ENCODE data around the gene SEMA6D.
"Not testable (repeated sequence)": the region's sequence is repeated elsewhere in the genome, so short reads cannot be mapped to it uniquely, and the experiment has no call there.

The SEMA6D gene

DNA sequence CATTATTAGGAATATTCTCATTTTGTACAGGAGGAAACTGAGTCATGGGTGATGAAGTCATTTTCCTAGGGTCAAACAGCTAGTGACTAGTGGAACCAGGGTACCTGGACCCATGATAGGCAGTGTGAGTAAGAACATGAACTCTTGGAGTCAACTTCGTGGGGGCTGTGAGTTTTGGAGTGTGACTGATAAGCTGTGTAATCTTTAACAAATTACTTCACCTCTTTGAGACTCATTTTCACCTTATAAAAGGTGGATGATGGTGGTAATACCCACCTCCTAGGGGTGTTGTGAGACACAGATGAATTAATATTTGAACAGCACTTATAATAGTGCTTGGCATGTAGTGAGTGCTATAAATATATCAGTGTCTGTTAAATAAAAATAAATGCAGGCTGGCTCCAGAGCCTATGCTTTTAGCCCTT, 9.1 kb downstream of the SEMA6D start:
- H3K4me3 ChIP-seq (ENCODE audit: low read length) = no peak overlapping the region
- no peak for TF ChIP-seq ZNF274 (IDR thresholded peaks at IDR 0.05; ENCODE audit: low read depth, low read length)

DNA sequence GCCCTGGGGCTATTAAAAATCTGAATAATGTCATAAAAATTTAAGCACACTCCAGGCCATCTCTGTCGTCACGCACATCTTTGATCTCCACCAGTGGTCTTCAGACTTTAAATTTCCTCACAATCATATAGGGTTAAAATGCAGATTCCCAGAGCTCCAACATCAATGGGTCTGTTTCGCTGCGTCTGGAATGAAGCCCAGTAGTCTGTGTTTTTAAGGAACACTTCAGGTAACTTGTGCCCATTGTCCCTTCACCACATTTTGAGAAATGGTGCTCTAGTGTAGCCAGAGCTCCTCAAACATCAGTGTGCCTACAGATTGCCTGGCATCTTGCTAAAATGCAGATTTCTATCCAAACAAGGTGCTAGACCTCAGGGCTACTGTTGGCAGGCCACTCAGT, 9.8 kb downstream of the SEMA6D start:
- no peak for TF ChIP-seq ZNF274 (IDR thresholded peaks at IDR 0.05; ENCODE audit: low read depth, low read length)
- no peak overlapping the region for H3K4me3 ChIP-seq (ENCODE audit: low read length)

DNA sequence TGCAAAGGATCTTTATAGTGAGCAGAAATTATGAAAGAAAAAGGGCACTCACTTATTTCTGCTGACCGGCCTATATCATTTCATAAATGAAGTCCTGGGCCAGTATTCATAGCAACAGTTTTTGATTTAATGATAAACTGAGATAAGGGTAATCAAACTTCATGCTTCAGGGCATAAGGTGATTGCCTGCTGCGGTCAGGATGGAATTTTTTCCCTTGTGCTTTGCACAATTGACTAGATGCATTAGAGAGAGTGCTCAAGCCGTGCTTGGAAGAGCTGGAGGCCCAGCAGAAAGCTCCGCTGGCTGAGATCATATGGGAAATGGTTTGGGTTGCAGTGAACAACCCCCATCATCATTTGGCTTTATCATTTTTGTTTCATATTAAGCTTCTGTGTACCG, 10.4 kb downstream of the SEMA6D start:
- no peak overlapping the region for H3K4me3 ChIP-seq (ENCODE audit: low read length)
- no peak for TF ChIP-seq ZNF274 (IDR thresholded peaks at IDR 0.05; ENCODE audit: low read depth, low read length)

DNA sequence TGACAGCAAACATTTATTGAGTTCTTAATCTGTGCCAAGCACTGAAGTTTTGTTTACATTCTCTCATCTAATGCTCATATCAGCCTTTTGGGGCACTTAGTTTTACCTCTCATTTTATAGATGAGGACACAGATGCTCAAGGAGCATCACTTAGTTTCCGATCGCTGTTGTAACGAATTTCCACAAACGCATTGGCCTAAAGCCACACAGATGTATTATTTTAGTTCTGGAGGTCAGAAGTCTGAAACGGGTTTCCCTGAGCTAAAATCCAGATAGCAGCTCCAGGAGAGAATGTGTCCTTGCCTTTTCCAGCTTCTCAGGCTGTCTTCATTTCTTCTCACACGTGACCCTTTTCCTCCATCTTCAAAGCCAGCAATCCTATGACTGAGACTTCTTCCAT, 11.1 kb downstream of the SEMA6D start:
- no peak overlapping the region for H3K4me3 ChIP-seq (ENCODE audit: low read length)
- no peak for TF ChIP-seq ZNF274 (IDR thresholded peaks at IDR 0.05; ENCODE audit: low read depth, low read length)

DNA sequence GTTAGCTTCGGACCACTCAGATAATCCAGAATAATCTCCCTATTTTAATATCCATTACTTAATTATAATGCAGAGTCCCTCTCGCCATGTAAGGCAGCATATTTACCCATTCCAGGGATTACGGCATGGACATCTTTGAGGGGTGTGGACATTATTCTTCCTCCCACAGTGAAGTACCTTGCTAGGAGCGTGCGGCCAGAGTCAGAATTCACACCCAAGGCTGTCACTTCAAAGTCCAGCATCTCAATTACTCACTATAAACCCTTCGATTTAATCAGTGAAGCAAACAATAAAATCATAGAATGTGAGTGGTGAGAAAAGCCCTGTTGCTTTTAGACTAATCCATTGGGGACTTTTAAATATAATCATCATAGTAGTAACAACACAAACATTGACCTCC, 11.6 kb downstream of the SEMA6D start:
- H3K4me3 ChIP-seq (ENCODE audit: low read length) = no peak overlapping the region
- no peak for TF ChIP-seq ZNF274 (IDR thresholded peaks at IDR 0.05; ENCODE audit: low read depth, low read length)

DNA sequence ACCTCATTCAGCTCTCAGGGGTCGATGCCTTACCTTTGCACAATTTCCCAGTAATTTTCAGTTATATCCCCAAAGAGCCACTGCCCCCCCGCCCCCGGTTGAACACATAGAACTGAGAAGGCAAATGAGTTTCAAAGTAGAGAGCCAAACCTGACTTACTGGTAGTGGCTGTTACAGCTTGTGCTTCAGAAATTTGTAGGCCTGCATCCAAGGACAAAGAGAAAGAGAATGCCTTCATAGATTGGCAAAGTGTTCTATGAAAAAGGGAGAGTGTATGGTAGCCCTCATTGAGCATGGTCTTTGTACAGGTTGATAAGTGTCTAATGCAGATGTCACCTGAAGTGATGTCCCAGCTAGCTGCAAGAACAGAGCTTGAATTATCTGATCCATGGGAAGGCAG, 13.9 kb downstream of the SEMA6D start:
- H3K4me3 ChIP-seq (ENCODE audit: low read length) = no peak overlapping the region
- no peak for TF ChIP-seq ZNF274 (IDR thresholded peaks at IDR 0.05; ENCODE audit: low read depth, low read length)

DNA sequence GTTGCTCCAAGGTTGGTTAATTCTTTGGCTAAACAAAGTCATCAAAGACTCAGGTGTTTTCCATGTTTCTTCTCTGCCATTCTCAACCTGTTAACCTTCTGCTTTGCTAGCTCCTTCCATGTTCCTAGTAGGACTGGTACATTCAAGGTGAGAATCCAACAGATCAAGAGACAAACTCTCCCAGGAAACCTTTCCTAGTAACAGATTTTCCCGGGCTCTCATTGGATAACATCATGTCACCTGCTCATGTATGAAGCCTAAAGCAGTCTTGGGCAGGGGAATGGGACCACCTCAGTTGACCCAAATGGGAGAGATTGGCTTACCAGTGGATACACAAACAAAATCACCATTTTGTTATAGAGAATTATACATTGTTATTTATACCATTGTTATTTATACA, 14.9 kb downstream of the SEMA6D start:
- no peak for TF ChIP-seq ZNF274 (IDR thresholded peaks at IDR 0.05; ENCODE audit: low read depth, low read length)
- no peak overlapping the region for H3K4me3 ChIP-seq (ENCODE audit: low read length)

DNA sequence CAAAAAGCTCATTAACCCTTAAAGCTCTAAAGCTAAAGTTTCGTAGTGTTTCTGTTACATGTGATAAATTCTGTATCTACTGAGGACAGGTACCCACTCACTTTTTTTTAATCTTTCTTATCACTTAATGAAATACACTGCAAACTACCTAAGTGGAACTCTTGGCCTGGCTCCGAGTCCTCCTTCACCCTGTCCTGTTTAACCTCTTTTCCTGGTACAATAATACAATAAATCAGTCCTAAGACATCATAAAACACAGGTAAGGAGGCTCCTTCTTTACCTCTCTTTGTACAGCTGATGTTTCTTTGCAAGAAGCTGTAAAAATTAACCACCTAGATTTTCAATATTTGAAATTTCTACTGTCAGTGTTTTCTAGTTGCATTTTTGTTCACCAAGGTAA, 15.8 kb downstream of the SEMA6D start:
- no peak for TF ChIP-seq ZNF274 (IDR thresholded peaks at IDR 0.05; ENCODE audit: low read depth, low read length)
- H3K4me3 ChIP-seq (ENCODE audit: low read length) = no peak overlapping the region

DNA sequence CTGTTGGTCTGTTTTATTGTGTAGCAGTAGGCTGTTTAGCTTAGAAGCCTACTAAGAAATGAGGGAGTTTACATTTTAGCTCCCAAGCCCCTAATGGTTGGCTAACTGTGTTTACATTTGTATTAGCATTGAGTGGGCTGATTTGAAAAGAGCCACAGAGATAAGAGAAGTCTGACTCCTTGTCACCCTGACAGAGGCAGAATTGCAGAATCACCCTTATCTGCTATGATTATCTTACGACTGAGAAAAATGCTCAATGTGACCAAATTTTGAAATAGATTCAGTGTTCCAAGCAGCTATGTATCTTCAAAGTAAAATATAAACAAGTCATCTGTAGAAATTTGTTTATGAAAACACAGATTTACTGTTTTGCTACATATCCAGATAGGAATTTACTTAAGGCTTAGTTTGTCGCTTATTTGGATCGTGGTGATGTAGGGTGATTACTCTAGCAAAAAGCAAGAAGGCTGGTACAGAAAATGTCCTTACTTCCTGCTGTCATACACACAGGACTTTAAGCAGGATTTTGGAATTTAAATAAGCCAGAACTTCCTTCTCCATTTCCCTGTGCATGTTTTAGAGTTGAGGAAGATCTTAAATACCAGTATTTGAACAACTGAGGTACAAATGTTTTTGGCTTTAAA, 19.0 kb downstream of the SEMA6D start:
- no peak overlapping the region for H3K4me3 ChIP-seq (ENCODE audit: low read length)
- no peak for TF ChIP-seq ZNF274 (IDR thresholded peaks at IDR 0.05; ENCODE audit: low read depth, low read length)

DNA sequence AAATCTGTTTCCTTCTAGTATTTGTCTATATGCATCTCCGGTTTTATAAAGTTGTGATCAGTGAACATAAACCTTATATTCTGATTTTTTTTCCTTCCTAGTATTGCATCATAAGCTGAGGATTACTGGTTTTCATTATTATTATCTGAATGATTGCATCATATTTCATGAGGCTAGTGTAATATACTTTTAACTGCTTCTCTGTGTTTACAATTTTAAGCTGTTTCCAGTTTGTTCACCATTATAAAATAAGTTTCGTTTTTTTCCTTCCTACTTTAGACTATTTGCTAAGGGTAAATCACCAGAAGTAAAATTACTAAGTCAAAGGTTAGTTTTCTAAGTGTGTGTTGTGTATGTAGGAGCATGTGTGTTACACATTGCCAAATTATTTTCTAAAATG, 20.2 kb downstream of the SEMA6D start:
- H3K4me3 ChIP-seq (ENCODE audit: low read length) = no peak overlapping the region

DNA sequence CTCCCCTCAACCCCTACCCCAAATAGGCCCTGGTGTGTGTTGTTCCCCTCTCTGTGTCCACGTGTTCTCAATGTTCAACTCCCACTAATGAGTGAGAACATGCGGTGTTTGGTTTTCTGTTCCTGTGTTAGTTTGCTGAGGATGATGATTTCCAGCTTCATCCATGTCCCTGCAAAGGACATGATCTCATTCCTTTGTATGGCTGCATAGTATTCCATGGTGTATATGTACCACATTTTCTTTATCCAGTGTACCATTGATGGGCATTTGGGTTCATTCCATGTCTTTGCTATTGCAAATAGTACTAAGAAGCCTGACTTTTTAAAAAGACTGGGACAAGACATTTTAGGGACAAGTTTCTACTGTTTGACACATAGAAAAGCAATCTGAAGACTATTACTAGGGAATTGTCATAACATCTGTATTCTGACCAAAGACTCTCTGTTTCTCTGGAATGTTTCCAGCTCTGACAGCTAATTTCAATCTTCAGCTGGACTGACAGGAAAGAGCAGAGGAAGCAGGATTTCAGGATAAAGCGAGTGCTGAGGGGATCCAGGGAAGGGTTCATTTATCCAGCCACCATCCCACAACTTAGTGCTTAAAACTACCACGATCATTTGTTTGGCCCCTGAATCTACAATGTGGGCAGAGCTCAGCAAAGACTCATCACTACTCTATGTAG, 21.0 kb downstream of the SEMA6D start:
- H3K4me3 ChIP-seq (ENCODE audit: low read length) = not testable (repeated sequence)

More for the DNA sequence above, 20.2 kb downstream of the SEMA6D start:
- TF ChIP-seq ZNF274 (IDR thresholded peaks at IDR 0.05; ENCODE audit: low read depth, low read length) = no peak

DNA sequence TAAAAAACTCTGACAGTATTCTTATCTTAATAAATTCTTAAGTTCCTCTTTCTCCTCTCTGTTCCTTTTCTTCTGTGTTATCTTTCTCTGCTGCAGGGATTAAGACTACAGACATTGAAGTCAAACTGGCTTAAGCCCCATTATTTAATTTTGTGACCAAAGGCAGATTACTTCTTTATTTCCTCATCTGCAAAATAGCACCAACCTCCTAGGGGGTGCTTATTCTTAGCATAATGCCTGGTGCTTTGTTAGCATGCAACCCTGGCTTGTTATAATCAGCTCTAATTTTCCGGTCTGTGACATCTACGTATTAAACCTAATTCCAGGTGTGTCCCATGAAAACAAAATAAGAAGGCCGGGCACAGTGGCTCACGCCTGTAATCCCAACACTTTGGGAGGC, 23.8 kb downstream of the SEMA6D start:
- H3K4me3 ChIP-seq (ENCODE audit: low read length) = no peak overlapping the region
- no peak for TF ChIP-seq ZNF274 (IDR thresholded peaks at IDR 0.05; ENCODE audit: low read depth, low read length)

DNA sequence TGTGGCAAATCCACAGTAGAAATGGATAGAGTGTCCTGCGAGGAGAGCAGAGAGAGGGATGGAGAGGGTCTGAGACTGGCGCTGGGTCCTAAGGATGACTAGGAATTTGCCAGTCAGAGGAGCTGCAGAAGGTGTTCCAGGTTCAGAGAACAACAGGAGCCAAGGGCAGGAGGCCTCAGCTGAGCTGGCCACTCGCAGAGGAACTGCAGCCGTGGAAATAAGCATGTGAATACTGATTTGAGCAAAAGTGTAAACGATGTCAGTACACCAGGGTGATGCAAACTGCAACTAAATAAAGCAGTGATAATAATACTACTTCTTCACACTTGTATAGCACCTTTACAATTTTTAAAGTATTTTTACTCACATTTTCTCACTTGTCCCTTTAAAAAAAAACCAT, 24.6 kb downstream of the SEMA6D start:
- H3K4me3 ChIP-seq (ENCODE audit: low read length) = no peak overlapping the region
- TF ChIP-seq ZNF274 (IDR thresholded peaks at IDR 0.05; ENCODE audit: low read depth, low read length) = no peak

DNA sequence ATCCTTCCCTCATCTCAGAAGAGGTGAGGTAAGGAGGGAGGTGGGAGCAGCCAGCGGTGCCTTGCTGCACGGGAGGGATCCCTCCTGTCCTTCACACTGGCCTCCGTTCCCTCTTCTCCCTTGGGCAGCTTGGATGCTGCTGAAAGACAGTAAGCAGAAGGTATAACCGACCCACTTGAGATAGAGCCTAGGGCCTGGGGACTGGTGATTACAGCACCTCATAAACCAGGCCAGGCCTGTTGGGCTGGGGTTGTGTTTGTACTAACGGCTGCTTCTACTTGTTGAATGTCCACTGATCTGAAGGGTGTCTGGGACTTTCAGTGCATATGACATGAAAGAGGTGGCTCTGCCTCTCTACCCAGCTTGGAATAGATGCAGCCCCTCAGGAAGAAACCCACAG, 25.0 kb downstream of the SEMA6D start:
- no peak for TF ChIP-seq ZNF274 (IDR thresholded peaks at IDR 0.05; ENCODE audit: low read depth, low read length)
- H3K4me3 ChIP-seq (ENCODE audit: low read length) = no peak overlapping the region

DNA sequence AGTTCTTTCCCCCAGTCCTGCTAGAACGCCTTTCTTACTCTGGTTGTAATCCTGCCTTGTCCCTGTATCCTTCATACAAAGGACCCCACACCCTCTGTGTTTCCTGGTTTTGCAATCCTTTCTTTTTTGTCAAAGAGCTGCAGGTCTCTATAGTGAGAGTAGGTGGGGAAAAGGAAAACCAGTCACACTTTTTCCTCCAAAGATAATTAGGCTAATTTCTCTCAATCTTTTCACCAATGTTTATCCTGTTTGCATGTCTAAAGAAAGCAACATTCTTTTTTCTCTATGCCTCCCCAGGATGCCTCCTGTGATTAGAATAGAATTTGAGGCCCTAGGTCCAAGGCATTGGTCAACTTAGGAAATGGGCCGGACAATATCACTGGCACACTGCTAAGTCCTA, 25.4 kb downstream of the SEMA6D start:
- no peak for TF ChIP-seq ZNF274 (IDR thresholded peaks at IDR 0.05; ENCODE audit: low read depth, low read length)
- no peak overlapping the region for H3K4me3 ChIP-seq (ENCODE audit: low read length)

DNA sequence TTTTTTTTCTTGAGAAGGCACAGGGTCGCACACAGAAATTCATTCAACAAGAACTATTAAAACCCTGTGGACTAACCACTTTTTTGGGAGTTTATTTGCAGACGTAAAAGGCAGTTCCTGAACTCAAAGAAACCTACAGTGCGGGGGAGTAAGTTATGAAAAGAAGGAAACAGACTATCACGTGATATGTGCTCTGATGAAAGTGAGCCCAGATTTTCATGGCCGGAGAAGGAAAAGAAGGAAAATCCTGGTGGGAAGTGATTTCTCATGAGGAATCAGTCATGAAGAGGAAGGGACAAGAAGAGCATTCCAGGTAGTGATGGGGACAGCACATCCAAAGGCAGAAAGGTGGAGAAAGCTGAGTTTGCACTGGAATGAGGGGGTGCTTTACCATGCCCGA, 26.1 kb downstream of the SEMA6D start:
- TF ChIP-seq ZNF274 (IDR thresholded peaks at IDR 0.05; ENCODE audit: low read depth, low read length) = no peak

More for the DNA sequence above, 26.1 kb downstream of the SEMA6D start:
- H3K4me3 ChIP-seq (ENCODE audit: low read length) = no peak overlapping the region

Data from GM08714 (cell line).